ENCODE results near the gene TGFBR3.

The TGFBR3 gene

DNA sequence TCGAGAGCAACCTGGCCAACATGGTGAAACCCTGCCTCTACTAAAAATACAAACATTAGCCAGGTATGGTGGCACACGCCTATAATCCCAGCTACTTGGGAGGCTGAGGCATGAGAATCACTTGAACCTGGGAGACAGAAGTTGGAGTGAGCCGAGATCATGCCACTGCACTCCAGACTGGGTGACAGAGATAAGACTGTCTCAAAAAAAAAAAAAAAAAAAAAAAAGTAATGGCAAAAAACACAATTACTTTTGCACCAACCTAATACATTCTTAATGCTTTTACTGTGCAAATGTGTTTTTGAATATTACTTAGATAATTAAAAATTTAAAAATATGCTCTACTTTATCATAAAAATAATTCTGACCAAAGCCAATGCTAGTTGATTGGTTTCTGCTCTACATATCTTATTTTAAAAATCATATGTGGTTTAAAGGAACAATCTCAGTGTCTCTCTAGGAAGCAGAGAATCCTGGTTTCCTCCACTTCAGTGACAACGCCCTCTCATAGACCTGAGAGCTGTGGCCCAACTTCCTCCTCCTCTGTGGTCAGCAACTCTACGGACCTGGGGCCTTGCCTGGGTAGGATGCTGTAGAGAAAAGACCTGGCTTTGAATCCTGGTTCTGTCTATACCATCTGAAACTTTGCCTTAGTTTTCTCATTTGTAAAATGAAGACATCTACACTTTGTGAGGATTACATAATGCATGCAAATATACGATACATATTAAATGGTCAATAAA, 64.7 kb downstream of the TGFBR3 start:
- DNase-seq = no peak

GRCh38 chr1:91819038-91819788, 66.7 kb downstream of the TGFBR3 start:
- no peak for DNase-seq

DNA sequence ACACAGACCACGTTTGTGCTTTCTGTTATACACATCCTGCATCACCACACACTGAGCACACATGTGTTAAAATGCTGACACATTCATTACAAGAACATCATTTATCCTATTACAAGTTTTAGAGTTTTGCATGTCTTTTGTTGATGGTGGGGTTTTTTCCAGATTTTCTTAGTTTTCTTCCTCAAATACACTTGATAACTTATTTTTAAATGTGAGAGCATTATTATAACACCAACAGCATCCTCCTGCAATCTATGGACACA, 67.3 kb downstream of the TGFBR3 start:
- no peak for DNase-seq

DNA sequence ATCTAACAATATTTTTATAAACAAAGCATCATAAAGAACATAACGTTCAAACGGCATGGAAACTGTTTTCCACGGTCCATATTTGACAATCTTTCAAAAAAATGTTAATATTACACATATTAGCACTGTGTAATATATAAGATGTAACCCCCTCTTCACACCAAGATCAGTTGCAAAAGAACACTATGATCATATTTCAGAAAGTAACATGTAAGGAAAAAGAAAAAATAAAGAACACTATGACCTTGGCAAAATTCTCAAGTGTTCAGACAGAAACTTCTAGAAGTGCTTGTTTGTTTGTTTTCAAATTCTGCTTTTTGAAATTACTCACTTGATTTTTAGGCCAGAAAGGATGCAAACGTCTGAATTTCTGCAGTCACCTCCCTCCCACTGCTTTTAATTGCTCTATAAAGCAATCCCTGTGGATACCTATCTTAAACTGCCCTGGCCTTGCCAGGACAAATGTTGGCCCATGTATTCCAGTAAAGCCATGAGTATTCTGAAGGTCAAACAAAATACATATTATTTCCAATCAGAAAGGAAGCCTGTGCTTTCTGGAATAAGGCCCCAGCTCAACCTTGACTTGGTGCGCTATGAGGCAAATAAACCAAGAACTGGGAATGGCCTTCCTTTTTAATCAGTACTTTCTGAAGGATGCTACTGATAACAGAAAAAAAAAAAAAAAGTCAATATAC, 68.6 kb downstream of the TGFBR3 start:
- no peak for DNase-seq

GRCh38 chr1:91816031-91816430, 69.9 kb downstream of the TGFBR3 start:
- DNase-seq = no peak

- no peak for DNase-seq
Observed at GRCh38 chr1:91814448-91814847, 71.5 kb downstream of the TGFBR3 start.

GRCh38 chr1:91813813-91814212, 72.1 kb downstream of the TGFBR3 start:
- no peak for DNase-seq

DNA sequence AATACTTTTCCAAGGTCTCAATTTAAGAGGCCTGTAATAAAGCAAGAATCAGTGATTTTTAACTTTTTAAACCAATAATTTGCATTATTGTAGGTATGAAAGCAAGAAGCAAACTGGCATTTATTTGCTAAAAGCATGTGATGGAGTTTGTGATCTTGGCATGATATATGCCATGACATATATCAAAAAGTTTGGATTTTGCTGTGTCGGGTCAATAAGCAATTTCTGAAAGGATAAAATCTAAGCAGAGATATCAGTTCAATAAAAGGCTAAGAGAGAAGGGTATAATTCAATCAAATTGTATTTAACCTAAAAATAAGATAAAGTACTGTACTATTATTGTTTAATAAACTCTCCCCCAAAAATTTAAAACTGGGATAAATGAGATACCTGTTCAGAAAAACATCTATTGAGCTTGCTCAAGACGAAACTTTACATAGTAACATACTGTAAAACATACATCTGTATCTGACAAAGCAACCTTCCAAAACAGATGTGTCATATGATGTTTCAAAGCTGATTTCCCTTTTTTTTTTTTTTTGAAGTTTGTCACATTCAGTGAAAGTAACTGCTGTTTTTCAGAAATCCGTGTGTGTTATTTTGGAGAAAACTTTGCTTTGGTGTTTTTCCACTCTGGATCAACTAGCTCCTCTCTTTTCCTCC, 74.5 kb downstream of the TGFBR3 start:
- no peak for DNase-seq

DNA sequence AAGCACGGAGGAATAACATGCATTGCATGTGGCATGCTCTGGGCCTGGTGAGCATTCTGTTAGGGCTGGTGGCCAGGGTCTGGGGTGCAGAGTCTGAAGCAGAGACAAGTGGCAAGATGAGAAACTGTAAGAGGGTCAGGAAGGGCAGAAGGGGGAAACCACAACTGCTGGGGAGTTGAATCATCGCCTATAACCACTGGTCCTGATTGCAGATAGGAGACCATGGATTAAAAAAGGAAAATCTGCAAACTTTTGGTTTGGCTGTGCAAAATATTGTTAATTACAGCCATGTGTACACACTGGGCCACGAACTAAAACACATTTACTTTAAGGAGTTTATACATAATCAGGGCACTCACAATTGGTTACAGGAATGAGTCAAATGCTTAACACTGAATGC, 76.6 kb downstream of the TGFBR3 start:
- peak; percentile 43 for DNase-seq

GRCh38 chr1:91807921-91808620, 77.9 kb downstream of the TGFBR3 start:
- no peak for DNase-seq

GRCh38 chr1:91806769-91807700, 78.9 kb downstream of the TGFBR3 start:
- no peak for DNase-seq

GRCh38 chr1:91806181-91806768, 79.7 kb downstream of the TGFBR3 start:
- DNase-seq = no peak

GRCh38 chr1:91805311-91805801, 80.6 kb downstream of the TGFBR3 start:
- no peak for DNase-seq

- DNase-seq = no peak
Observed at GRCh38 chr1:91804546-91805023, 81.4 kb downstream of the TGFBR3 start.

DNA sequence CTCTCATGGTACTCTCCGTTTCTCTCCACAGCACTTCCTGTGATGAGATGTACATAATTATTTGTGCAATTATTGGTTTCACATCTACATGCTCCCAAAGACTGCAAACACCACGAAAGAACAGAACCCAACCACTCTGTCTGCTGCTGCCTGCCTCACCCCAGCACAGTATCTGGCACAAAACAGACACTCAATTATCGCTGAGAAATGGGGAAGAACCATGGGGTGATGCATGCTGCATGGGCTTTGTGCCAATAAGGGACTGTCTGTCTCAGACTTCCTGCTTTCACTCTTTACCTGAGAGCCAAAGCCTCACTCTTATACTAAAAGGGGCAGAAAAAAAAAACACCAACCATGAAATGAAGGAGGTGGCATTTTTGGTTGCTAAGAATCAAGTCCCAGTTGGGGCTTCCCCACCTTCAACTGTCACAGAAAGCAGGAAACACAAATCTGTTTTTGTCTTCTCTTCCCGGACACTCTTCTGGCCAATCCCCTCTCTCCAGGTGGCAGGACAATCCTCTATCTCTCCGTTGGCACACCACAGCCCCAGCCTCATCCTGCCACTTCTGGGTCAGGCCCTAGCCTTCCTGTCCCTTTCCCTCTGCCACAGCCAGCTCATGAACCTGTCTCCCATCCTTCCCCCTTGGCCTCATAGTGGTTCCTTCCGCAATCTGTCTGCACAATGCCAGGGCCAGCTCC, 82.0 kb downstream of the TGFBR3 start:
- peak; percentile 64 for DNase-seq

DNA sequence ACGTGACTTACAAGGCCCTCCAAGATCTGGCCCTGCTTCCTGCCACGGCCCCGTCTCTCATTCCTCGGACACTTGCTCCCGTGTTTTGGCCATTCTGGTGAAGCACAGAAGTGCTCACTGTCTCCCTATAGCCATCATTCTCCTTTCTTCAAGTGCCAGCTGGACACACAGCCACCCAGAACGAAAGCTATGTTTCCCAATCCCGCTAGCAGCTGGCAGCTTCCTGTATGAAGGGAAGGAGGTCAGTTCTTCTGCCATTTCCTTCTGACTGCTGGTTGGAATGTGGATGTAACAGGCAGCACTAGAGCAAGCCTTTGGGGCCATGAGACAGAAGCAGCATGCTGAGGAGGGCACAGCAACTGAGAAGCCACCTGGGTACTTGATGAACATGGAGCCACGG, 82.8 kb downstream of the TGFBR3 start:
- peak; percentile 7 for DNase-seq

GRCh38 chr1:91801496-91802115, 84.3 kb downstream of the TGFBR3 start:
- no peak for DNase-seq

DNA sequence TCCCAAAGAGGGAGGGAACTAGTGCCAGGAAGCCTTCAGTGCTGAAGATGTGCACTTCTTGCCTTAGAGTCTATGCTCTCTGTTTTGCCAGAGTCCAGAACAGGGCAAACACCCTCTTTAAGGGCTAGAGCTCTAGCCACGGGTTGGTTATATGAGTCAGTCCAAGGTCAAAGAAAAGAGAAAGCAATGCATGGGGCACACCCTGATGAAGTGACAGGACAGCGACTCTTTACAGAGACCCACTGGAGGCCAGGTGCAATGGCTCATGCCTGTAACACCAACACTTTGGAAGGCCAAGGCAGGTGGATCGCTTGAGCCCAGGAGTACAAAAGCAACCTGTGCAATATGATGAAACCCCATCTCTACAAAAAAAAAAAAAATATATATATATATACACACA, 86.1 kb downstream of the TGFBR3 start:
- DNase-seq = no peak

DNA sequence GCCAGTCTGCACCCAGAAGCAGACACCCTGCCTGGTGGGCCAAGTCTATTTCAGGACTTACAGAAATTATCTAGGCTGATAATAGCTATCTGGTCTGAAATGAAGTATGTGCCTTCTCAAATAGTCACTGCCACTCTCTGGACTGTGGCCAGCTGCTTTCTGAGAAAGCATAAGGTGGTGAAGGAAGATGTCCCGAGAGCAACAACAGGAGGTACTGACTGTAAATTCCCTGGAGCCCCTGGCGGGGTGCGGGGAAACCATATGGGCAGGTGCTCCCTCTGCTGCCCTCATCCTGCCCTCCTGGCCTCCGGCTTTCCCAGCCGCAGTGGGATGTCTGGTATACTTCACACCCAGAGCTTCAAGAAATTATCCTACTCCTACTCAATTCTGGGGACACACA, 86.8 kb downstream of the TGFBR3 start:
- DNase-seq = no peak

- no peak for DNase-seq
Observed at GRCh38 chr1:91798740-91799139, 87.2 kb downstream of the TGFBR3 start.
